Activated CD4-positive, alpha-beta T cell treated with anti-CD3 and anti-CD28 coated beads for 36 hours (primary cell): ENCODE results near the gene AKAP6. TPM values are rescaled to one million over a fixed set of nuclear protein-coding genes. Genes with fewer than 3 reads are reported as not detected.
"Not testable (repeated sequence)": the region's sequence is repeated elsewhere in the genome, so short reads cannot be mapped to it uniquely, and the experiment has no call there.

Source experiments
- ATAC-seq: fragments of 200-7000 bp; cut with Tn5 transposase; one replicate; pipeline ENCODE4 v1.10.0; 2021; ENCODE audit warnings: mild to moderate bottlenecking, moderate library complexity
- CTCF ChIA-PET: fragments of 350-600 bp; sonication (Branson Sonifier 250); formaldehyde crosslinking; loops from one replicate; lab custom pipeline; 2021; ENCODE audit warnings: antibody characterized with exemption; lab: Charles Lee
- POLR2A ChIA-PET: fragments of 350-600 bp; sonication (Branson Sonifier 250); formaldehyde crosslinking; loops from one replicate; lab custom pipeline; 2021; ENCODE audit warnings: antibody characterized with exemption, inconsistent platforms; lab: Charles Lee
- DNase-seq: peaks from one replicate; pipeline ENCODE4 v3.0.0-alpha.2; 2020
- H3K27ac Mint-ChIP-seq: one replicate; pipeline ENCODE4 v1.8.0; 2021; ENCODE audit warnings: mixed read lengths
- H3K27me3 Mint-ChIP-seq: one replicate; pipeline ENCODE4 v1.8.0; 2021; ENCODE audit warnings: mixed read lengths
- H3K36me3 Mint-ChIP-seq: one replicate; pipeline ENCODE4 v1.8.0; 2021; ENCODE audit warnings: low read depth, mixed read lengths
- H3K4me1 Mint-ChIP-seq: one replicate; pipeline ENCODE4 v1.8.0; 2021; ENCODE audit warnings: mixed read lengths
- H3K4me3 Mint-ChIP-seq: one replicate; pipeline ENCODE4 v1.8.0; 2021; ENCODE audit warnings: mild to moderate bottlenecking, moderate library complexity, mixed read lengths
- H3K9me3 Mint-ChIP-seq: one replicate; pipeline ENCODE4 v1.8.0; 2021; ENCODE audit warnings: low read depth, mixed read lengths
- intact Hi-C, 2 experiments: fragments of 100-400 bp; cut with DNase I in 1 of 2; cut with micrococcal nuclease in 1 of 2; formaldehyde crosslinking; loops; one replicate each; pipeline versions ENCODE4 v1.14.2 to v1.15.1; 2022 to 2024; cut with DNase I, micrococcal nuclease
- total RNA-seq, 2 experiments: library from RNA; stranded (reverse); gene quantifications; one replicate each; pipeline ENCODE4 v1.2.3, GENCODE V29; 2021

AKAP6 gene
- total RNA-seq, 2 experiments from 2014 or later = 1.1 to 2.0 TPM

GRCh38 chr14:32354716-32355115, 25.6 kb downstream of the AKAP6 start:
- H3K36me3 Mint-ChIP-seq = no peaks in the 10 kb centered on the region
- ChIA-PET POLR2A (no interaction called here), CTCF (no interaction called here)
- DNase-seq (no peak), ATAC-seq (no peak)
- H3K9me3 Mint-ChIP-seq = no peaks in the 10 kb centered on the region
- intact Hi-C loops = no loop called here
- no peaks in the 10 kb centered on the region for H3K4me1 Mint-ChIP-seq
- H3K27me3 Mint-ChIP-seq = peaks cover 4% of the 10 kb centered on the region
- no peak overlapping the region for H3K4me3 Mint-ChIP-seq
- no peak overlapping the region for H3K27ac Mint-ChIP-seq

GRCh38 chr14:32358781-32359180, 29.7 kb downstream of the AKAP6 start:
- intact Hi-C loops = no loop called here
- ATAC-seq (no peak), DNase-seq (no peak)
- CTCF ChIA-PET = interaction anchor here (0.6 kb wide), 1 partner anchor 385 kb away, joined by 3 read pairs; no protein-coding TSS in a partner anchor
- no peaks in the 10 kb centered on the region for H3K36me3 Mint-ChIP-seq
- POLR2A ChIA-PET = no interaction called here
- no peak overlapping the region for H3K4me3 Mint-ChIP-seq
- H3K9me3 Mint-ChIP-seq = no peaks in the 10 kb centered on the region
- H3K4me1 Mint-ChIP-seq = no peaks in the 10 kb centered on the region
- peaks cover 2% of the 10 kb centered on the region for H3K27me3 Mint-ChIP-seq
- no peak overlapping the region for H3K27ac Mint-ChIP-seq

GRCh38 chr14:32361674-32362073, 32.6 kb downstream of the AKAP6 start:
- Mint-ChIP-seq H3K27me3 (peaks cover 2% of the 10 kb centered on the region), H3K4me1 (no peaks in the 10 kb centered on the region), H3K27ac (no peak overlapping the region), H3K36me3 (no peaks in the 10 kb centered on the region), H3K9me3 (no peaks in the 10 kb centered on the region), H3K4me3 (no peak overlapping the region)
- DNase-seq (no peak), ATAC-seq (no peak)
- ChIA-PET CTCF (no interaction called here), POLR2A (no interaction called here)
- intact Hi-C loops = no loop called here

GRCh38 chr14:32363761-32364160, 34.7 kb downstream of the AKAP6 start:
- intact Hi-C loops = loop anchor here in 1 of 2 experiments (1.0 kb wide), 1 partner anchor 19 kb away; no protein-coding TSS in a partner anchor
- ATAC-seq = no peak
- Mint-ChIP-seq H3K4me3 (no peak overlapping the region), H3K36me3 (no peaks in the 10 kb centered on the region), H3K9me3 (no peaks in the 10 kb centered on the region), H3K27me3 (peaks cover 2% of the 10 kb centered on the region), H3K4me1 (no peaks in the 10 kb centered on the region), H3K27ac (no peak overlapping the region)
- ChIA-PET CTCF (no interaction called here), POLR2A (no interaction called here)
- DNase-seq = no peak

GRCh38 chr14:32364941-32365340, 35.8 kb downstream of the AKAP6 start:
- H3K4me3 Mint-ChIP-seq = no peak overlapping the region
- no peak for DNase-seq
- H3K4me1 Mint-ChIP-seq = no peaks in the 10 kb centered on the region
- H3K9me3 Mint-ChIP-seq = no peaks in the 10 kb centered on the region
- no peaks in the 10 kb centered on the region for H3K27me3 Mint-ChIP-seq
- no peaks in the 10 kb centered on the region for H3K36me3 Mint-ChIP-seq
- CTCF ChIA-PET = interaction anchor here (0.6 to 0.8 kb wide), 3 partner anchors 23 to 39 kb away, joined by 3 read pairs; no protein-coding TSS in a partner anchor
- H3K27ac Mint-ChIP-seq = no peak overlapping the region
- no peak for ATAC-seq
- intact Hi-C loops = no loop called here
- POLR2A ChIA-PET = no interaction called here

- DNase-seq (no peak), ATAC-seq (no peak)
- Mint-ChIP-seq H3K27me3 (no peaks in the 10 kb centered on the region), H3K36me3 (no peaks in the 10 kb centered on the region), H3K27ac (no peak overlapping the region), H3K9me3 (no peaks in the 10 kb centered on the region), H3K4me1 (peaks cover 6% of the 10 kb centered on the region), H3K4me3 (no peak overlapping the region)
- ChIA-PET POLR2A (no interaction called here), CTCF (interaction anchor here (0.5 kb wide), 1 partner anchor 46 kb away, joined by 3 read pairs; no protein-coding TSS in a partner anchor)
- intact Hi-C loops = no loop called here
Measured at GRCh38 chr14:32366256-32366879, 37.3 kb downstream of the AKAP6 start.

- intact Hi-C loops = no loop called here
- CTCF ChIA-PET = interaction anchor here (0.5 kb wide), 1 partner anchor 47 kb away, joined by 3 read pairs; no protein-coding TSS in a partner anchor
- no peaks in the 10 kb centered on the region for H3K36me3 Mint-ChIP-seq
- no peak for ATAC-seq
- no peaks in the 10 kb centered on the region for H3K9me3 Mint-ChIP-seq
- peaks cover 2% of the 10 kb centered on the region for H3K27me3 Mint-ChIP-seq
- H3K4me1 Mint-ChIP-seq = peaks cover 6% of the 10 kb centered on the region
- H3K27ac Mint-ChIP-seq = no peak overlapping the region
- no peak overlapping the region for H3K4me3 Mint-ChIP-seq
- POLR2A ChIA-PET = no interaction called here
- DNase-seq = no peak
Measured at GRCh38 chr14:32366986-32367385, 37.9 kb downstream of the AKAP6 start.

- Mint-ChIP-seq H3K27ac (no peak overlapping the region), H3K9me3 (no peaks in the 10 kb centered on the region), H3K4me3 (no peak overlapping the region), H3K4me1 (peaks cover 6% of the 10 kb centered on the region), H3K27me3 (peaks cover 2% of the 10 kb centered on the region), H3K36me3 (no peaks in the 10 kb centered on the region)
- ChIA-PET CTCF (no interaction called here), POLR2A (no interaction called here)
- intact Hi-C loops = no loop called here
- ATAC-seq = no peak
- no peak for DNase-seq
Measured at GRCh38 chr14:32367516-32367915, 38.4 kb downstream of the AKAP6 start.

GRCh38 chr14:32368107-32368506, 39.0 kb downstream of the AKAP6 start:
- DNase-seq (no peak), ATAC-seq (no peak)
- no peak overlapping the region for H3K4me3 Mint-ChIP-seq
- no peaks in the 10 kb centered on the region for H3K9me3 Mint-ChIP-seq
- H3K36me3 Mint-ChIP-seq = no peaks in the 10 kb centered on the region
- H3K27me3 Mint-ChIP-seq = peaks cover 4% of the 10 kb centered on the region
- ChIA-PET CTCF (no interaction called here), POLR2A (interaction anchor here (0.6 kb wide), 1 partner anchor 29 kb away, joined by 3 read pairs; no protein-coding TSS in a partner anchor)
- H3K4me1 Mint-ChIP-seq = peaks cover 6% of the 10 kb centered on the region
- intact Hi-C loops = no loop called here
- no peak overlapping the region for H3K27ac Mint-ChIP-seq

GRCh38 chr14:32370714-32371113, 41.6 kb downstream of the AKAP6 start:
- ATAC-seq = peak; percentile 36
- ChIA-PET POLR2A (no interaction called here), CTCF (interaction anchor here (1.2 kb wide), 1 partner anchor 10 kb away, joined by 4 read pairs; no protein-coding TSS in a partner anchor)
- intact Hi-C loops = no loop called here
- peaks cover 6% of the 10 kb centered on the region for H3K4me1 Mint-ChIP-seq
- no peaks in the 10 kb centered on the region for H3K9me3 Mint-ChIP-seq
- no peak overlapping the region for H3K4me3 Mint-ChIP-seq
- no peak for DNase-seq
- no peaks in the 10 kb centered on the region for H3K36me3 Mint-ChIP-seq
- peaks cover 4% of the 10 kb centered on the region for H3K27me3 Mint-ChIP-seq
- no peak overlapping the region for H3K27ac Mint-ChIP-seq

- intact Hi-C loops = no loop called here
- Mint-ChIP-seq H3K36me3 (no peaks in the 10 kb centered on the region), H3K4me1 (peaks cover 6% of the 10 kb centered on the region), H3K27me3 (peaks cover 4% of the 10 kb centered on the region), H3K9me3 (no peaks in the 10 kb centered on the region), H3K27ac (no peak overlapping the region), H3K4me3 (no peak overlapping the region)
- ChIA-PET POLR2A (interaction anchor here (0.5 kb wide), 1 partner anchor 1042 kb away, joined by 3 read pairs; no protein-coding TSS in a partner anchor), CTCF (interaction anchor here (1.2 kb wide), 1 partner anchor 8 kb away, joined by 4 read pairs; no protein-coding TSS in a partner anchor)
- ATAC-seq (no peak), DNase-seq (no peak)
Measured at GRCh38 chr14:32372154-32372553, 43.1 kb downstream of the AKAP6 start.

- H3K4me1 Mint-ChIP-seq = not testable (repeated sequence)
Measured at GRCh38 chr14:32373174-32373573, 44.1 kb downstream of the AKAP6 start.

More at GRCh38 chr14:32373174-32373573, 44.1 kb downstream of the AKAP6 start:
- ATAC-seq, POLR2A ChIA-PET, intact Hi-C loops, H3K4me3 Mint-ChIP-seq, CTCF ChIA-PET, H3K36me3 Mint-ChIP-seq, H3K27ac Mint-ChIP-seq, DNase-seq, H3K9me3 Mint-ChIP-seq, H3K27me3 Mint-ChIP-seq: not testable (repeated sequence)
